HCT116 (cell line): ENCODE measurements around the gene CD248.

ENCODE experiments used
- EZH2 ChIP-seq: fragments of 200-600 bp; sonication (generic); IDR thresholded peaks from 2 replicates; pipeline ENCODE4 v1.6.1; 2017; ENCODE audit warnings: antibody characterized with exemption, mixed run types
- SRF ChIP-seq: IDR thresholded peaks from 2 replicates; pipeline ENCODE4 v1.6.1; 2012; ENCODE audit warnings: low read depth
- TF ChIP-seq, protein P1 (sequence below): IDR thresholded peaks from 2 replicates; pipeline ENCODE4 v1.6.1; 2012

DNA sequence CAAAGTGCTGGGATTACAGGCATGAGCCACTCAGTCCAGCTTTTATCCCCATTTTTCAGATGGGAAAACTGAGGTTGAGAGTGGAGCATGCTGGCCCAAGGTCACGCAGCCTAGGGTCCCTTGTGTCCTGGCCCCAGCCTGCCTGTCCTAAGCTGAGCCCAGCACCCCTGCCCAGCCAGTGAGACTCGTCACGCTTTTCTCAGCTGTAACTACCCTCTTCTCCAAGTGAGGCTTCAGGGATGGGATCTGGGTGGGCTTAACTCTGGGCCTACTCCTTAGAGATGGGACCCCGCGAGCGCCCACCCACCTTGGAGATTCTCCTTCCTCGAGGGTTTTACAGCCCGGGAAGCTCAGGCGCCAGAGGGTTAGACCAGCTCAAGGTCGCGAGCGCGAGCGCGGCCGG lies 25.5 kb downstream of the CD248 start:
- TF ChIP-seq EZH2 (no peak), SRF (no peak)
- TF ChIP-seq, protein P1, sequence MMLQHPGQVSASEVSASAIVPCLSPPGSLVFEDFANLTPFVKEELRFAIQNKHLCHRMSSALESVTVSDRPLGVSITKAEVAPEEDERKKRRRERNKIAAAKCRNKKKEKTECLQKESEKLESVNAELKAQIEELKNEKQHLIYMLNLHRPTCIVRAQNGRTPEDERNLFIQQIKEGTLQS: no peak
